HS-27A (cell line): Measurements from ENCODE around the gene MRPS26.
"Not testable (repeated sequence)": the region's sequence is repeated elsewhere in the genome, so short reads cannot be mapped to it uniquely, and the experiment has no call there.

Experiments
- DNase-seq: peaks from one replicate; pipeline ENCODE4 v3.0.0-alpha.2; 2012; ENCODE audit warnings: low read depth, missing footprints

The MRPS26 gene

GRCh38 chr20:3042625-3043024 is 3.2 kb upstream of the MRPS26 start:
- no peak for DNase-seq

GRCh38 chr20:3043322-3043721 is 2.5 kb upstream of the MRPS26 start, which contains the start of gene GNRH2:
TSS of gene GNRH2 (plus strand) at chr20:3043622. CDS start at chr20:3044415, 793 bp downstream.
- no peak for DNase-seq

GRCh38 chr20:3044336-3044965 is 1.4 kb upstream of the MRPS26 start:
- no peak for DNase-seq

- DNase-seq = peak; percentile 59
These were observed 623 bp upstream of the MRPS26 start for GRCh38 chr20:3045042-3045815.

- DNase-seq = no peak
These were observed 1.0 kb downstream of the MRPS26 start for GRCh38 chr20:3046677-3047462.

- no peak for DNase-seq
These were observed 1.9 kb downstream of the MRPS26 start for GRCh38 chr20:3047486-3048419.

- no peak for DNase-seq
These were observed 5.7 kb downstream of the MRPS26 start for GRCh38 chr20:3051385-3052019.

- DNase-seq = no peak
These were observed 13.6 kb downstream of the MRPS26 start for GRCh38 chr20:3059489-3059888.

- DNase-seq = not testable (repeated sequence)
These were observed 18.3 kb downstream of the MRPS26 start for GRCh38 chr20:3064119-3064518.

GRCh38 chr20:3067139-3068014 is 21.5 kb downstream of the MRPS26 start:
- no peak for DNase-seq

- DNase-seq = no peak
These were observed 22.2 kb downstream of the MRPS26 start for GRCh38 chr20:3068075-3068474.

GRCh38 chr20:3068986-3069900 is 23.4 kb downstream of the MRPS26 start:
- DNase-seq = no peak

GRCh38 chr20:3070725-3071124 is 24.9 kb downstream of the MRPS26 start:
- DNase-seq = no peak

- no peak for DNase-seq
These were observed 25.4 kb downstream of the MRPS26 start for GRCh38 chr20:3071266-3071609.

- no peak for DNase-seq
These were observed 26.0 kb downstream of the MRPS26 start, which contains the start of gene OXT for GRCh38 chr20:3071610-3072529. TSS of gene OXT (plus strand) at chr20:3071620. CDS start at chr20:3071656, 36 bp downstream.

GRCh38 chr20:3072530-3073250 is 26.8 kb downstream of the MRPS26 start:
- DNase-seq = no peak

- DNase-seq = not testable (repeated sequence)
These were observed 27.4 kb downstream of the MRPS26 start for GRCh38 chr20:3073251-3073643.
